ENCODE data around the gene TEN1. TPM values are rescaled to one million over a fixed set of nuclear protein-coding genes. Genes with fewer than 3 reads are reported as not detected.
"Not testable (repeated sequence)": the region's sequence is repeated elsewhere in the genome, so short reads cannot be mapped to it uniquely, and the experiment has no call there.

The TEN1 gene
- total and polyA plus RNA-seq, 8 donors: 19.3 to 32.2 (median 27.5) TPM

DNA sequence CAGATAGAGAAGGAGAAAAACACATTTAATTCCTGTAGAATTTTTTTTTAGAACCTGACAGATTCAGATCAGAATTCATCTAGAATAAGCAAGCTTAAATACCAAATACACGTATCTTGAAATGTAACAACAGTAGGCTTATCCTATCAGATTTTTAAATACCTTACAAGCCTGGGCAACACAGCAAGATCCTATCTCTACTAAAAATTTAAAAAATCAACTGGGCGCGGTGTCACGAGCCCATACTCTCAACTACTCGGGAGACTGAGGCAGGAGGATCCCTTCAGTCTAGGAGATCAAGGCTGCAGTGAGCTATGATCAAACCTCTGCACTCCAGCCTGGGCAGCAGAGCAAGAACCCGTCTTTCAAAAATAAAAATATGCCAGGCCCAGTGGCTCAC, 13.6 kb upstream of the TEN1 start:
- TF ChIP-seq, protein P1, sequence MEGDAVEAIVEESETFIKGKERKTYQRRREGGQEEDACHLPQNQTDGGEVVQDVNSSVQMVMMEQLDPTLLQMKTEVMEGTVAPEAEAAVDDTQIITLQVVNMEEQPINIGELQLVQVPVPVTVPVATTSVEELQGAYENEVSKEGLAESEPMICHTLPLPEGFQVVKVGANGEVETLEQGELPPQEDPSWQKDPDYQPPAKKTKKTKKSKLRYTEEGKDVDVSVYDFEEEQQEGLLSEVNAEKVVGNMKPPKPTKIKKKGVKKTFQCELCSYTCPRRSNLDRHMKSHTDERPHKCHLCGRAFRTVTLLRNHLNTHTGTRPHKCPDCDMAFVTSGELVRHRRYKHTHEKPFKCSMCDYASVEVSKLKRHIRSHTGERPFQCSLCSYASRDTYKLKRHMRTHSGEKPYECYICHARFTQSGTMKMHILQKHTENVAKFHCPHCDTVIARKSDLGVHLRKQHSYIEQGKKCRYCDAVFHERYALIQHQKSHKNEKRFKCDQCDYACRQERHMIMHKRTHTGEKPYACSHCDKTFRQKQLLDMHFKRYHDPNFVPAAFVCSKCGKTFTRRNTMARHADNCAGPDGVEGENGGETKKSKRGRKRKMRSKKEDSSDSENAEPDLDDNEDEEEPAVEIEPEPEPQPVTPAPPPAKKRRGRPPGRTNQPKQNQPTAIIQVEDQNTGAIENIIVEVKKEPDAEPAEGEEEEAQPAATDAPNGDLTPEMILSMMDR (IDR thresholded peaks at IDR 0.05): no peak
- no peak overlapping the region for H3K27ac ChIP-seq
- intact Hi-C loops (cut with DNase I): no loop called here
- DNase-seq (no peak), ATAC-seq (no peak)
- H3K4me3 ChIP-seq: no peak overlapping the region
- no peaks in the 10 kb centered on the region for H3K27me3 ChIP-seq
- peaks cover 0 to 34% of the 10 kb centered on the region in 2 donors for H3K36me3 ChIP-seq
- peaks cover 0 to 33% of the 10 kb centered on the region in 2 donors for H3K4me1 ChIP-seq
- H3K9me3 ChIP-seq: no peaks in the 10 kb centered on the region

DNA sequence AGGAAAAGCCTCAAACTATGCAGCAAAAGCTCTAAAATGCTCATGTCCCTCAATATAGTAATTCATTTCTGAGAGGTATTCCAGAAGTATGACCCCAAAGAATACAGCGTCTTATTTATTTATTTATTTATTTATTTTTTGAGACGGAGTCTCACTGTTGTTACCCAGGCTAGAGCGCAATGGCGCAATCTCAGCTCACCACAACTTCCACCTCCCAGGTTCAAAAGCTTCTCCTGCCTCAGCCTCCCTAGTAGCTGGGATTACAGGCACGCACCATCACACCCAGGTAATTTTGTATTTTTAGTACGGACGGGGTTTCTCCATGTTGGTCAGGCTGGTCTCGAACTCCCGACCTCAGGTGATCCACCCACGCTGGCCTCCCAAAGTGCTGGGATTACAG, 10.0 kb upstream of the TEN1 start:
- H3K4me3 ChIP-seq; H3K27me3 ChIP-seq; DNase-seq; intact Hi-C loops (cut with DNase I); H3K9me3 ChIP-seq; ATAC-seq: not testable (repeated sequence)
- Histone ChIP-seq H3K4me1 (peaks cover 0 to 35% of the 10 kb centered on the region in 2 donors), H3K36me3 (peaks cover 0 to 56% of the 10 kb centered on the region in 2 donors), H3K27ac (peak overlapping the region in 1 of 2 donors; percentile 90)

DNA sequence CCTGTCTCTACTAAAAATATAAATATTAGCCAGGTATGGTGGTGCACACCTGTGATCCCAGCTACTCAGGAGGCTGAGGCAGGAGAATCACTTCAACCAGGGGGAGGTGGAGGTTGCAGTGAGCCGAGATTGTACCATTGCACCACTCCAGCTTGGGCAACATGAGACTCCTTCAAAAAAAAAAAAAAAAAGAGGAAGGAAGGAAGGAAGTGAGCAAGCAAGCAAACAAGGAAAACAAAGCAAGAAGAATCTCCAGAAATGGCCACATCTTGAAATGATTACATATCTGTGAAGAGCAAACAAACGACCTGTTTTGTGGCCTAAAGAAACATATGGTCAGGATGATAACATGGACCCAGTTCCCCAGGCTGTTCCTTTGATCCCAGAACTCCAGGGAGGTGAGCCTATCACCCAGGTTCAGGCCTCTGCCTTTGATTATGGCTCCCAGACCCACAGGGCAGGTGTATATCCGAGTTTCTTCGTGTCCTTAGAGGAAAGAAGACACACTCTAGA, 9.0 kb upstream of the TEN1 start:
- Histone ChIP-seq H3K9me3 (no peaks in the 10 kb centered on the region), H3K4me1 (peaks cover 0 to 36% of the 10 kb centered on the region in 2 donors), H3K27me3 (no peaks in the 10 kb centered on the region), H3K36me3 (peaks cover 0 to 61% of the 10 kb centered on the region in 2 donors), H3K4me3 (peak overlapping the region in 1 of 2 donors; percentile 6), H3K27ac (peak overlapping the region in 1 of 2 donors; percentile 90)
- TF ChIP-seq, protein P1 (IDR thresholded peaks at IDR 0.05): no peak
- intact Hi-C loops (cut with DNase I): no loop called here
- DNase-seq (no peak), ATAC-seq (no peak)

DNA sequence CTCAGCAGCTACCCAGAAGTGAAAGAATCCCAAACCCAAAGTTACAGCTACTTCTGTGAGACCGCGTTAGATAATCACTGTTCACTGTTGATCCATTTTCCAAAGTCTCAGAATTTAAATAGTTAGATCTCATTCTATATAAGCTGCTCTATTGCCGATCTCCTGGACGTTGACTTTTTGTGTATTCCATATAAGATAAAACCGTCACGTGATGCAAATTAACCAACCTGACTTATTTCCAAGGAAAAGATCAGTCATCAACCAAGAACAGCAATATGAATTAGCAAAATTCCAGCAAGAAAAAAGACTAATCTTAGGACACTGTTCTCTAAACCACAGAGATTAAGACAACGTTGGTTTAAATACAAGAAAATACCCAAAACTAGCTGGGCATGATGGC, 8.4 kb upstream of the TEN1 start:
- TF ChIP-seq, protein P1 (IDR thresholded peaks at IDR 0.05): no peak
- ATAC-seq: no peak
- H3K4me1 ChIP-seq: peaks cover 4 to 42% of the 10 kb centered on the region in 2 donors
- no peak for DNase-seq
- H3K4me3 ChIP-seq: no peak overlapping the region
- peaks cover 0 to 61% of the 10 kb centered on the region in 2 donors for H3K36me3 ChIP-seq
- peak overlapping the region in 1 of 2 donors; percentile 90 for H3K27ac ChIP-seq
- H3K27me3 ChIP-seq: no peaks in the 10 kb centered on the region
- intact Hi-C loops (cut with DNase I): no loop called here
- H3K9me3 ChIP-seq: no peaks in the 10 kb centered on the region

DNA sequence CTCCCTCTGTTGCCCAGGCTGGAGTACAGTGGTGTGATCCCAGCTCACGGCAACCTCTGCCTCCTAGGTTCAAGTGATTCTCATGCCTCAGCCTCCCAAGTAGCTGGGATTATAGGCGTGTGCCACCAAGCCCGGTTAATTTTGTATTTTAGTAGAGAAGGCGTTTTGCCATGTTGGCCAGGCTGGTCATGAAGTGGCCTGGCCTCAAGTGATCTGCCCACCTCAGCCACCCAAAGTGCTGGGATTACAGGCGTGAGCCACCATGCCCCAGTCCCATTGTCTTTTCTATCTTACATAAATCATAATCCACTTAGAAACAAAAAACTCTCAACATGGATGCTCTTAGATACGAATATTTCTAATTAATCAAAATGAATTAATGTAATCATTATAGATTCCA, 3.9 kb upstream of the TEN1 start:
- H3K27ac ChIP-seq; H3K27me3 ChIP-seq; DNase-seq; H3K9me3 ChIP-seq; ATAC-seq; H3K4me3 ChIP-seq; intact Hi-C loops (cut with DNase I): not testable (repeated sequence)
- peaks cover 0 to 44% of the 10 kb centered on the region in 2 donors for H3K36me3 ChIP-seq
- H3K4me1 ChIP-seq: peaks cover 23 to 57% of the 10 kb centered on the region in 2 donors

DNA sequence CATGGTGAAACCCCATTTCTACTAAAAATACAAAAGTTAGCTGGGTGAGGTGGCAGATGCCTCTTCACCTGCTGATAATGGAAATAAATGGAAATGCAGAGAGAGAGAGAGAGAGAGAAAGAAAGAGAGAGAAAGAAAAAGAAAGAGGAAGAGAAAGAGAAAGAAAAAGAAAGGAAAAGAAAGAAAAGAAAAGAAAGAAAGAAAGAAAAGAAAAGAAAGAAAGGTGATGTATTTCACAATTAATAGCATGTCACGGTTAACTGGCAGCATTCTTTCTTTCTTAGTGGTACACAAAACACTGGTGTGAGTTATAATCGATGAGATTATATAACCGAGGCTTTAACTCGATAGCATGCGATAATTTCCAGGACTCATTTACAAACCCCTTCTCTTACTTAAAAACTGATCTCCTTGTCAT, 3.3 kb upstream of the TEN1 start:
- Histone ChIP-seq H3K4me3 (no peak overlapping the region), H3K27me3 (no peaks in the 10 kb centered on the region), H3K27ac (no peak overlapping the region), H3K4me1 (peaks cover 23 to 56% of the 10 kb centered on the region in 2 donors), H3K9me3 (no peaks in the 10 kb centered on the region), H3K36me3 (peaks cover 0 to 41% of the 10 kb centered on the region in 2 donors)
- ATAC-seq: no peak
- DNase-seq: no peak
- TF ChIP-seq, protein P1 (IDR thresholded peaks at IDR 0.05): no peak
- intact Hi-C loops (cut with DNase I): no loop called here
